ENCODE results near the gene MEFV. TPM values are rescaled to one million over a fixed set of nuclear protein-coding genes. Genes with fewer than 3 reads are reported as not detected.
A peak's percentile ranks its signal among the peaks of the same experiment; 100 is the strongest.

MEFV gene
- total RNA-seq, 2 experiments from 2014 or later, result 0.27 TPM; not detected in 1

DNA sequence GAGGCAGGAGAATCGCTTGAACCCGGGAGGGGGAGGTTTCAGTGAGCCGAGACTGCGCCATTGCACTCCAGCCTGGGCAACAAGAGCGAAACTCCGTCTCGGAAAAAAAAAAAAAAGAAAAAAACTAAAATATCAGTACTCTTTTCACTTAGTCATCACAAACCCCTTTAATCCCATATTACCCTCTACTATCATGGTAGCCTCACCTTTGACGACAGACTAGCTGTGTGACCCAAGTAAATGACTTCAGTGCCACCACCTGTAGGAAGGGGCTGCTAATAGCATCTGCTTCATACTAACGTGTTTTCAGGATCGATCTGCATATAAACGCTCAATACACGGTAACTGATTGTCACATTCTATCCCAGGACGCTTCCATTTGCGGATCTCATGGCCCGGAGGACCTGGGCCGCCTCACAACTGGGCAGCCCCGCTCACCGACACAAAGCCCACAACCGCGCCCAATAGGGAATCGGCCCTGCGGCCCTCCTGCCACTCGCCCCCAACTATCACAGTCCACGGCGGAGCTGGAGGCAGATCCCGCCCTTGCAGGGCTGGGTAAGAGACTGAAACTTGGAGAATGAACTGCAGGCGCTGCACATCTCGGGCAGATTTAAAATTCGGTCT lies 25.8 kb upstream of the MEFV start:
- 0 out of 2 replicates have a peak, but pooled peaks cover 8% of the 10 kb centered on the region for H4K20me1 ChIP-seq (ENCODE audit: insufficient read depth, low read length)
- H3K9me3 ChIP-seq (ENCODE audit: low read length), result no peaks in the 10 kb centered on the region
- BruUV-seq (replicated peaks), result no TSS peak
- H3K36me3 ChIP-seq (ENCODE audit: insufficient read depth, low read length), result peaks cover 24% of the 10 kb centered on the region
- H3K4me1 ChIP-seq (ENCODE audit: insufficient read depth, low read length, poor library complexity, severe bottlenecking), result peaks cover 29% of the 10 kb centered on the region
- H3K79me2 ChIP-seq (ENCODE audit: insufficient read depth, low read depth, low read length), result peaks cover 39% of the 10 kb centered on the region
- POLR2A ChIA-PET, result interaction anchor here (0.6 to 2.0 kb wide), 3 partner anchors 38 to 206 kb away, joined by 3 to 5 read pairs (median 3); partner anchors contain the start of gene ZNF174
- H2AFZ ChIP-seq (ENCODE audit: low read length), result peak overlapping the region; percentile 85
- no peaks in the 10 kb centered on the region for H3K9me2 ChIP-seq (ENCODE audit: insufficient read depth, low read length)
- no peak for DNase-seq (ENCODE audit: low spot score)
- H3K4me3 ChIP-seq (ENCODE audit: low read depth, low read length, poor library complexity, severe bottlenecking), result peak overlapping the region; percentile 99
- CTCF ChIA-PET (ENCODE audit: unreplicated experiment), result no interaction called here
- peak overlapping the region; percentile 98 for H3K4me2 ChIP-seq (ENCODE audit: low read length)
- 0 out of 2 replicates have a peak, but pooled peaks have one; percentile 21 for TF ChIP-seq CTCF (conservative IDR thresholded peaks at IDR 0.05; ENCODE audit: low read length)
- TF ChIP-seq EZH2phosphoT487 (IDR thresholded peaks at IDR 0.05; ENCODE audit: borderline replicate concordance, low read depth, low read length), result no peak
- H3K27ac ChIP-seq (ENCODE audit: low read depth, low read length, poor library complexity, severe bottlenecking), result peak overlapping the region; percentile 86
- intact Hi-C loops (cut with micrococcal nuclease; ENCODE audit: unreplicated experiment), result loop anchor here (1.0 to 5.0 kb wide), 4 partner anchors 17 to 175 kb away; no protein-coding TSS in a partner anchor

DNA sequence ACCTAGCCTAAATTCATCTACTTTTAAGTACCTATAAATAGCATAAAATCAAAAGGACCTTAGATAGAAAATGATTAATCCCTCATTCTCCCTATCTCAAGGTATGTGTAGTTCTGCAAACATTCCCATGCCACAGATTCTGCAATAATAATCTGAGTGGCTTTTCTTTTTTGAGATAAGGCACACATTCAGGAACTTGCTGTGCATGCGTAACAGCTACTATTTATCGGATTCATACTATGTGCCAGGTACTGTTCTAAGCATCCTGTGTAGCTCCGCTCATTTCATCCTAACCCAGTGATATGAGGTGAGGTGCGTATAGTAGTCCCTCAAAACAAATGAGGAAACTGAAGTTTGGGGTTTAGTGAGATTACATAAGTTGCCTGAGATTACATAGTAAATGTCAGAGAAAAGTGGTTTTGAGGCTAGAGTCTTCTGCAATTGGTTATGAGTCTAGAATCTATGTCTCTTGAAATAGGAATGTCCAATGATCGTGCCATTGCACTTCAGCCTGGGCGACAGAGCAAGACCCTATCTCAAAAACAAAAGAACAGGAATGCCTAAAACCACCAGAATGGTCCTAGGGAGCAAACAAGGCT lies 24.9 kb upstream of the MEFV start:
- POLR2A ChIA-PET, result no interaction called here

More for the DNA sequence above, 24.9 kb upstream of the MEFV start:
- intact Hi-C loops (cut with micrococcal nuclease; ENCODE audit: unreplicated experiment), result loop anchor here (5.0 kb wide), 1 partner anchor 176 kb away; no protein-coding TSS in a partner anchor
- no peak overlapping the region for H2AFZ ChIP-seq (ENCODE audit: low read length)
- peaks cover 29% of the 10 kb centered on the region for H3K4me1 ChIP-seq (ENCODE audit: insufficient read depth, low read length, poor library complexity, severe bottlenecking)
- H3K4me2 ChIP-seq (ENCODE audit: low read length), result peak overlapping the region; percentile 98; the same call in 1 of the 2 replicates
- no peak overlapping the region for H3K27ac ChIP-seq (ENCODE audit: low read depth, low read length, poor library complexity, severe bottlenecking)
- no TSS peak for BruUV-seq (replicated peaks)
- DNase-seq (ENCODE audit: low spot score), result no peak
- CTCF ChIA-PET (ENCODE audit: unreplicated experiment), result no interaction called here
- peak overlapping the region; percentile 99 for H3K4me3 ChIP-seq (ENCODE audit: low read depth, low read length, poor library complexity, severe bottlenecking)
- H4K20me1 ChIP-seq (ENCODE audit: insufficient read depth, low read length), result 0 out of 2 replicates have a peak, but pooled peaks cover 8% of the 10 kb centered on the region
- no peaks in the 10 kb centered on the region for H3K9me2 ChIP-seq (ENCODE audit: insufficient read depth, low read length)
- H3K79me2 ChIP-seq (ENCODE audit: insufficient read depth, low read depth, low read length), result peaks cover 31% of the 10 kb centered on the region
- peaks cover 15% of the 10 kb centered on the region for H3K36me3 ChIP-seq (ENCODE audit: insufficient read depth, low read length)
- H3K9me3 ChIP-seq (ENCODE audit: low read length), result no peaks in the 10 kb centered on the region
- TF ChIP-seq CTCF (conservative IDR thresholded peaks at IDR 0.05; ENCODE audit: low read length) (no peak), EZH2phosphoT487 (IDR thresholded peaks at IDR 0.05; ENCODE audit: borderline replicate concordance, low read depth, low read length) (no peak)
